ENCODE data around the gene IRF5.
A peak's percentile ranks its signal among the peaks of the same experiment; 100 is the strongest.
"Not testable (repeated sequence)": the region's sequence is repeated elsewhere in the genome, so short reads cannot be mapped to it uniquely, and the experiment has no call there.

Gene IRF5

DNA sequence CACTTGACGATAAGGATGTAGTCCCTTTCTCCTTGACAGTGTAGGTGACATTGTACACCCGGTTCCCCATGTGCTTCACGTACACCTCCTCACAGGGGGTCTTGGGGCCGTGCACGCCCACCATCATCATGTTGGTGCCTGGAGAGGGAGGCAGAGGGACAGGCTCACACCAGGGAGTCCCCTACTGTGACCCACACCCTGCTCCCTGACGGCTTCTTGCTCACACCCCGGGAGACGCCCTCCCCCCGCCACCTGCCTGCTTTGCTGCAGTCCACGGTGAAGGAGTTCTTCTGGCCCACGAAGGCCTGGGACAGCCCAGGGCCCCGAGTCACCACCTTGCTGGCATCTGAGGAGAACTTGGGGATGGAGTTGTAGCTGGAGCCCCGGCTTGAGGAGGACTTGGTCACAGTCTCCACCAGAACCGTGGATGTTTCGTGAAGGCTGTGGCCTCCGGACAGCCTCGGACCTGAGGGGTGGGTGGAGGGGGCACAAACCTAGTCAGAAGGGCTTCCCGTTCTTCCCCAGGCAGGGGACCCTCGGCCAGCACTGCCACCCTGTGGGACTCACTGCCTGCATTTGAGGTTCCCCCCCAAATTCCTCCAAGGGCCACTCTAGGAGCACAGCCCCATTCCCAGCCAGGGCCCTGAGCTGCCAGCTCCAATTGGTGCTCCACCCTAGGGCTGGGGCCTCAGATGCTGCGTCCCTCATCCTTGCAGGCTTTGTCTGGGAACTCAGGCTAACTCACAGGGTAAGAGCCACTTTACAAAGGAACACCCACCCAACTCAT lies 24.8 kb upstream of the IRF5 start:
- H3K9me3 Mint-ChIP-seq; H3K4me1 Mint-ChIP-seq (ENCODE audit: low read depth); H3K4me3 Mint-ChIP-seq; H3K36me3 Mint-ChIP-seq (ENCODE audit: low read depth); H3K27ac Mint-ChIP-seq: not testable (repeated sequence)
- peaks cover 60% of the 10 kb centered on the region for H3K27me3 Mint-ChIP-seq

GRCh38 chr7:128913870-128914565 lies 23.7 kb upstream of the IRF5 start:
- no peak overlapping the region for H3K4me3 Mint-ChIP-seq
- no peaks in the 10 kb centered on the region for H3K9me3 Mint-ChIP-seq
- peaks cover 54% of the 10 kb centered on the region for H3K27me3 Mint-ChIP-seq
- H3K4me1 Mint-ChIP-seq (ENCODE audit: low read depth) = peaks cover 9% of the 10 kb centered on the region
- H3K36me3 Mint-ChIP-seq (ENCODE audit: low read depth) = no peaks in the 10 kb centered on the region
- H3K27ac Mint-ChIP-seq = no peak overlapping the region

- Mint-ChIP-seq H3K4me3 (no peak overlapping the region), H3K36me3 (ENCODE audit: low read depth) (no peaks in the 10 kb centered on the region), H3K4me1 (ENCODE audit: low read depth) (peaks cover 9% of the 10 kb centered on the region), H3K9me3 (no peaks in the 10 kb centered on the region), H3K27ac (no peak overlapping the region), H3K27me3 (peaks cover 50% of the 10 kb centered on the region)
These were observed 23.1 kb upstream of the IRF5 start for GRCh38 chr7:128914566-128915151.

DNA sequence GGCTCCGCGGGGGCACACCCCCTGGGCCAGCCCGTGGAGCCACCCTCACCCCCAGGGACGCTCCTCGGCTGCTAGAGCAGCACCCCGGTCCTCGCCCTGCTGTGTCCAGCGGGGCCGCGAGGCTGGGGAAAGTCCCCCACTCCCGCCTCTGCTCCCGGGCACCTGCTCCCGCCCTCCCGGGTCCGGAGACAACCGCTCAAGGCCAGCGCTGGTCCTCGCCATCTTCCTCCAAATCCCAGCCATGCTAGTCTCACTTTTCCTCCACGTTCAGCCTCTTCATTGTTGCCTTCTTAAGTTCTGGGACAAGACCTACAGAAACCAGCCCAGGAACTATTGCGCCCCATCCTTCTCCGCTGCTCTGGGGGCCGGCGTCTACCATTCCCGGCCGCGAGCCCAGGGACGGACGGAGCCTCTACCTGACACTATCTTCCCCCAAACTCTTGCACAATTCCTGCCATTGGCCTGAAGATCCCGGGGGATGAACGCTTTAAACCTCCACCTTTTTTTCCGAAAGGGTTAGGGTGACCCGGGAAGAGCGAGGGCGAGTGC lies 22.4 kb upstream of the IRF5 start:
- peak overlapping the region; percentile 73 for H3K4me3 Mint-ChIP-seq
- peak overlapping the region; percentile 48 for H3K27ac Mint-ChIP-seq
- no peaks in the 10 kb centered on the region for H3K9me3 Mint-ChIP-seq
- H3K27me3 Mint-ChIP-seq = peaks cover 45% of the 10 kb centered on the region
- peaks cover 9% of the 10 kb centered on the region for H3K4me1 Mint-ChIP-seq (ENCODE audit: low read depth)
- no peaks in the 10 kb centered on the region for H3K36me3 Mint-ChIP-seq (ENCODE audit: low read depth)

GRCh38 chr7:128915841-128916642 lies 21.7 kb upstream of the IRF5 start:
- Mint-ChIP-seq H3K9me3 (no peaks in the 10 kb centered on the region), H3K36me3 (ENCODE audit: low read depth) (no peaks in the 10 kb centered on the region), H3K4me1 (ENCODE audit: low read depth) (peaks cover 9% of the 10 kb centered on the region), H3K27me3 (peaks cover 44% of the 10 kb centered on the region), H3K4me3 (peak overlapping the region; percentile 73), H3K27ac (no peak overlapping the region)

- no peaks in the 10 kb centered on the region for H3K36me3 Mint-ChIP-seq (ENCODE audit: low read depth)
- peaks cover 9% of the 10 kb centered on the region for H3K4me1 Mint-ChIP-seq (ENCODE audit: low read depth)
- H3K27ac Mint-ChIP-seq = no peak overlapping the region
- no peak overlapping the region for H3K4me3 Mint-ChIP-seq
- no peaks in the 10 kb centered on the region for H3K9me3 Mint-ChIP-seq
- peaks cover 41% of the 10 kb centered on the region for H3K27me3 Mint-ChIP-seq
These were observed 21.1 kb upstream of the IRF5 start for GRCh38 chr7:128916643-128916915.

DNA sequence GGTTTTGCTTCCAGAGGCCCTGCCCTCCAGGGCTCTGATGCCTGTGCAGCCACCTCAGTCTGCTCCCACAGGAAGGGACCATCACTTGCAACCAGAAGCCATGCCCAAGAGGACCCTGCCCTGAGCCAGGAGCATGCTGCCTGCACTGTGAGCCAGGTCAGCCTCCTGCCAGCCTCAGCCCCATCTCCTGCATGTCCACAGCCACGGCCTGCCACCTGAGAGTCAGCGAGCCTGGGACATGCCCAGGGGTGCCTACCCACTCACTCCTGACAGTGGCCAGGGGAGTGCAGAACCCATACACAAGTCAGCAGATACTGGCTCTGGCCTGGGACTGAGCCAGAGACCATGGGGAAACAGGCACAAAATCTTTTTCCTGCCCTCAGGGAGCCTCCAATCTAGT lies 20.6 kb upstream of the IRF5 start:
- Mint-ChIP-seq H3K27ac (no peak overlapping the region), H3K36me3 (ENCODE audit: low read depth) (no peaks in the 10 kb centered on the region), H3K4me3 (no peak overlapping the region), H3K27me3 (peaks cover 37% of the 10 kb centered on the region), H3K4me1 (ENCODE audit: low read depth) (peaks cover 9% of the 10 kb centered on the region), H3K9me3 (no peaks in the 10 kb centered on the region)

DNA sequence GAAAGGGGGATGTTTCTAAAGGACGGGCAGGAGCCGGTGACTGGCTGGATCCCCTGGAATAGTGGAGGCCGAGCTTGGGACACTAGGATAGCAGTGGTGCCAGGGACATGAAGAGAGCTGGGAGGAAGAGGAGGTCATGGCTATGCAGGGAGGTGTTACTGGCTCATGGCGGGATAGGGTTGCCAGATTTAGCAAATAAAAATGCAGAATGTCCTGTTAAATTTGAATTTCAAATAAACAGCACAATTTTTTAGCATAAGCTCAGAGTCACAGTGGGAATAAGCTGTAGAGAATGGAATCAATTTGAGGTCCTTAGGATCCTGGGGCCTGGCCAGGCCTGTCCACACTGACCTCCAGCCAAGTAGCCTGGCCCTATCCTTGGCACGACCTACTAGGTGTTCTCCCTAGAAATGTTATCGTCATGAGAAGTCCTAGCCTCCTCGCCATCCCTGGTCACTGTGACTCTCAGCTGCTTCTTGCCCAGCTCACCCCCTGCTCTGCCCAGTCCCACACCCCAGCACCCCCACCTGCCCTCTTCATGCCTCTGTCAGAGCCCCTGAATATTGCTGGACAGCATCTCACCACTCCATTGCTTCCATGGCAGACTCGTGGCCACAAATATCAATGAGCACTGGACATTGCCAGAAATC lies 19.6 kb upstream of the IRF5 start:
- H3K4me1 Mint-ChIP-seq (ENCODE audit: low read depth) = peaks cover 9% of the 10 kb centered on the region
- no peaks in the 10 kb centered on the region for H3K9me3 Mint-ChIP-seq
- peaks cover 37% of the 10 kb centered on the region for H3K27me3 Mint-ChIP-seq

GRCh38 chr7:128919241-128919640 lies 18.5 kb upstream of the IRF5 start:
- Mint-ChIP-seq H3K4me1 (ENCODE audit: low read depth) (peaks cover 7% of the 10 kb centered on the region), H3K9me3 (no peaks in the 10 kb centered on the region), H3K4me3 (no peak overlapping the region), H3K27me3 (peaks cover 36% of the 10 kb centered on the region), H3K27ac (no peak overlapping the region), H3K36me3 (ENCODE audit: low read depth) (no peaks in the 10 kb centered on the region)

More for the DNA sequence above, 19.6 kb upstream of the IRF5 start:
- H3K27ac Mint-ChIP-seq = no peak overlapping the region
- H3K4me3 Mint-ChIP-seq = no peak overlapping the region
- H3K36me3 Mint-ChIP-seq (ENCODE audit: low read depth) = no peaks in the 10 kb centered on the region

- H3K27ac Mint-ChIP-seq = no peak overlapping the region
- H3K4me3 Mint-ChIP-seq = no peak overlapping the region
- H3K27me3 Mint-ChIP-seq = peaks cover 39% of the 10 kb centered on the region
- H3K4me1 Mint-ChIP-seq (ENCODE audit: low read depth) = peaks cover 5% of the 10 kb centered on the region
- H3K9me3 Mint-ChIP-seq = no peaks in the 10 kb centered on the region
- no peaks in the 10 kb centered on the region for H3K36me3 Mint-ChIP-seq (ENCODE audit: low read depth)
These were observed 17.6 kb upstream of the IRF5 start for GRCh38 chr7:128919881-128920799.

- no peak overlapping the region for H3K27ac Mint-ChIP-seq
- H3K4me1 Mint-ChIP-seq (ENCODE audit: low read depth) = no peaks in the 10 kb centered on the region
- no peak overlapping the region for H3K4me3 Mint-ChIP-seq
- H3K27me3 Mint-ChIP-seq = peaks cover 35% of the 10 kb centered on the region
- H3K36me3 Mint-ChIP-seq (ENCODE audit: low read depth) = no peaks in the 10 kb centered on the region
- H3K9me3 Mint-ChIP-seq = no peaks in the 10 kb centered on the region
These were observed 16.7 kb upstream of the IRF5 start for GRCh38 chr7:128920913-128921582.

GRCh38 chr7:128921866-128922440 lies 15.8 kb upstream of the IRF5 start:
- Mint-ChIP-seq H3K4me1 (ENCODE audit: low read depth) (no peaks in the 10 kb centered on the region), H3K9me3 (no peaks in the 10 kb centered on the region), H3K27ac (no peak overlapping the region), H3K4me3 (no peak overlapping the region), H3K27me3 (peaks cover 32% of the 10 kb centered on the region), H3K36me3 (ENCODE audit: low read depth) (no peaks in the 10 kb centered on the region)

All from stimulated activated naive CD8-positive, alpha-beta T cell treated with anti-CD3 and anti-CD28 coated beads, Interleukin-15, Interleukin-2, amounts not matched to agents 100 ng/mL and 50 ng/mL, for 24 hours (primary cell).